H1 (cell line): ENCODE measurements around the gene PCDHGA7.
"Not testable (repeated sequence)": the region's sequence is repeated elsewhere in the genome, so short reads cannot be mapped to it uniquely, and the experiment has no call there.

ENCODE experiments used
- POLR2A ChIP-seq, 2 experiments: IDR thresholded peaks; 1 replicate in 1 of 2; 2 replicates in 1 of 2; pipeline ENCODE4 v1.6.1; 2011; ENCODE audit warnings: low read depth in 2 of 2, low read length in 2 of 2, mild to moderate bottlenecking in 2 of 2; ENCODE audit errors: control extremely low read depth in 1 of 2
- POLR2AphosphoS5 ChIP-seq: IDR thresholded peaks from 2 replicates; pipeline ENCODE4 v1.6.1; 2011; ENCODE audit warnings: low read depth, low read length
- RFX5 ChIP-seq: IDR thresholded peaks from 2 replicates; pipeline ENCODE4 v1.6.1; 2011; ENCODE audit warnings: low read depth, low read length, improper control_type of control experiment, borderline replicate concordance
- SP4 ChIP-seq: IDR thresholded peaks from 2 replicates; pipeline ENCODE4 v1.6.1; 2012; ENCODE audit warnings: low read length, inconsistent platforms
- SRF ChIP-seq: IDR thresholded peaks from 2 replicates; pipeline ENCODE4 v1.6.1; 2011; ENCODE audit warnings: mild to moderate bottlenecking, low read depth, low read length, moderate library complexity
- TAF1 ChIP-seq: IDR thresholded peaks from 2 replicates; pipeline ENCODE4 v1.6.1; 2011; ENCODE audit warnings: mild to moderate bottlenecking, low read depth, low read length
- TF ChIP-seq, protein P1 (sequence below): IDR thresholded peaks from 2 replicates; pipeline ENCODE4 v1.6.1; 2012; ENCODE audit warnings: inconsistent platforms
- TF ChIP-seq, protein P2 (sequence below), 3 experiments: IDR thresholded peaks; 1 replicate in 2 of 3; 2 replicates in 1 of 3; pipeline versions ENCODE4 v1.5.1 to v1.6.1; 2011; ENCODE audit warnings: low read length in 3 of 3, mild to moderate bottlenecking in 3 of 3, inconsistent platforms in 2 of 3, low read depth in 1 of 3, moderate library complexity in 1 of 3; ENCODE audit not compliant: insufficient read depth in 1 of 3; ENCODE audit errors: control extremely low read depth in 1 of 3

- not testable (repeated sequence) for TF ChIP-seq SRF; SP4; POLR2AphosphoS5; TAF1; RFX5; POLR2A (IDR thresholded peaks at IDR 0.05; ENCODE audit: control extremely low read depth in 1 of 2, low read depth in 2 of 2, low read length in 2 of 2)
- TF ChIP-seq, protein P1, sequence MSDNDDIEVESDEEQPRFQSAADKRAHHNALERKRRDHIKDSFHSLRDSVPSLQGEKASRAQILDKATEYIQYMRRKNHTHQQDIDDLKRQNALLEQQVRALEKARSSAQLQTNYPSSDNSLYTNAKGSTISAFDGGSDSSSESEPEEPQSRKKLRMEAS = not testable (repeated sequence)
- TF ChIP-seq, protein P2, sequence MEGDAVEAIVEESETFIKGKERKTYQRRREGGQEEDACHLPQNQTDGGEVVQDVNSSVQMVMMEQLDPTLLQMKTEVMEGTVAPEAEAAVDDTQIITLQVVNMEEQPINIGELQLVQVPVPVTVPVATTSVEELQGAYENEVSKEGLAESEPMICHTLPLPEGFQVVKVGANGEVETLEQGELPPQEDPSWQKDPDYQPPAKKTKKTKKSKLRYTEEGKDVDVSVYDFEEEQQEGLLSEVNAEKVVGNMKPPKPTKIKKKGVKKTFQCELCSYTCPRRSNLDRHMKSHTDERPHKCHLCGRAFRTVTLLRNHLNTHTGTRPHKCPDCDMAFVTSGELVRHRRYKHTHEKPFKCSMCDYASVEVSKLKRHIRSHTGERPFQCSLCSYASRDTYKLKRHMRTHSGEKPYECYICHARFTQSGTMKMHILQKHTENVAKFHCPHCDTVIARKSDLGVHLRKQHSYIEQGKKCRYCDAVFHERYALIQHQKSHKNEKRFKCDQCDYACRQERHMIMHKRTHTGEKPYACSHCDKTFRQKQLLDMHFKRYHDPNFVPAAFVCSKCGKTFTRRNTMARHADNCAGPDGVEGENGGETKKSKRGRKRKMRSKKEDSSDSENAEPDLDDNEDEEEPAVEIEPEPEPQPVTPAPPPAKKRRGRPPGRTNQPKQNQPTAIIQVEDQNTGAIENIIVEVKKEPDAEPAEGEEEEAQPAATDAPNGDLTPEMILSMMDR (IDR thresholded peaks at IDR 0.05; ENCODE audit: control extremely low read depth in 1 of 3, insufficient read depth in 1 of 3, low read depth in 1 of 3, low read length in 3 of 3) = not testable (repeated sequence)
Observed at GRCh38 chr5:141346017-141346416, 36.5 kb upstream of the PCDHGA7 start.
